Measurements from ENCODE around the gene MPP3.
"Not testable (repeated sequence)": the region's sequence is repeated elsewhere in the genome, so short reads cannot be mapped to it uniquely, and the experiment has no call there.

MPP3 gene

GRCh38 chr17:43801844-43802243 lies 31.1 kb downstream of the MPP3 start:
- no peak for DNase-seq

- DNase-seq: no peak
These were observed 32.2 kb downstream of the MPP3 start for GRCh38 chr17:43800736-43801135.

GRCh38 chr17:43799047-43799446 lies 33.9 kb downstream of the MPP3 start:
- no peak for DNase-seq

GRCh38 chr17:43798024-43798423 lies 34.9 kb downstream of the MPP3 start:
- DNase-seq: not testable (repeated sequence)

- DNase-seq: not testable (repeated sequence)
These were observed 40.3 kb downstream of the MPP3 start for GRCh38 chr17:43792668-43793067.

- DNase-seq: no peak
These were observed 41.4 kb downstream of the MPP3 start for GRCh38 chr17:43791589-43791988.

- DNase-seq: peak; percentile 68
These were observed 42.5 kb downstream of the MPP3 start for GRCh38 chr17:43790311-43790940.

GRCh38 chr17:43789482-43789881 lies 43.5 kb downstream of the MPP3 start:
- no peak for DNase-seq

GRCh38 chr17:43788540-43788939 lies 44.4 kb downstream of the MPP3 start:
- no peak for DNase-seq

GRCh38 chr17:43787728-43788127 lies 45.2 kb downstream of the MPP3 start:
- no peak for DNase-seq

- DNase-seq: no peak
These were observed 48.3 kb downstream of the MPP3 start for GRCh38 chr17:43784628-43785101.

GRCh38 chr17:43784068-43784467 lies 48.9 kb downstream of the MPP3 start:
- no peak for DNase-seq

- no peak for DNase-seq
These were observed 49.8 kb downstream of the MPP3 start for GRCh38 chr17:43782913-43783680.

- DNase-seq: no peak
These were observed 52.8 kb downstream of the MPP3 start, which contains the start of gene CFAP97D1 for GRCh38 chr17:43780135-43780534. CFAP97D1 (plus strand) TSS chr17:43780435; CDS start chr17:43780463, 28 bp downstream.

GRCh38 chr17:43779145-43780125 lies 53.5 kb downstream of the MPP3 start:
- no peak for DNase-seq

GRCh38 chr17:43778337-43779144 lies 54.4 kb downstream of the MPP3 start, which contains the start of gene DUSP3:
DUSP3 (minus strand) TSS chr17:43778977; CDS start chr17:43778924, 53 bp downstream.
- DNase-seq: peak; percentile 65

GRCh38 chr17:43774304-43775250 lies 58.4 kb downstream of the MPP3 start:
- DNase-seq: no peak

- DNase-seq: no peak
These were observed 59.9 kb downstream of the MPP3 start for GRCh38 chr17:43772877-43773648.

- no peak for DNase-seq
These were observed 61.5 kb downstream of the MPP3 start for GRCh38 chr17:43771463-43771862.

GRCh38 chr17:43770957-43771356 lies 62.0 kb downstream of the MPP3 start:
- no peak for DNase-seq
